Omental fat pad (tissue), 4 donors: ENCODE results near the gene SLC35F3. TPM values are rescaled to one million over a fixed set of nuclear protein-coding genes. Genes with fewer than 3 reads are reported as not detected.

Source experiments
- ATAC-seq: fragments of 150-250 bp; one replicate; pipeline ENCODE4 v1.9.1; 2016; ENCODE audit warnings: mild to moderate bottlenecking, moderate library complexity; ENCODE audit not compliant: low FRiP score
- DNase-seq: peaks from one replicate; pipeline ENCODE4 v3.0.0-alpha.2; 2019; ENCODE audit warnings: low spot score
- CTCF ChIP-seq, 3 donors: fragments of 450-650 bp; IDR thresholded peaks; one replicate each; pipeline ENCODE4 v1.5.1; 2016 to 2017; ENCODE audit warnings: antibody characterized with exemption in 3 of 3, mild to moderate bottlenecking in 3 of 3, moderate library complexity in 2 of 3
- total RNA-seq, 4 donors: library from RNA; depleted of rRNA; stranded (reverse); fragments of >200 nt; gene quantifications; one replicate each; pipeline ENCODE4 v1.1.0, GENCODE V29; 2016

Gene SLC35F3
- total RNA-seq, 4 donors from 2014 or later = 0.09 TPM; not detected in 3

GRCh38 chr1:234214129-234214910, 309.8 kb downstream of the SLC35F3 start:
- DNase-seq (no peak), ATAC-seq (peak; percentile 69)
- no peak for TF ChIP-seq CTCF (IDR thresholded peaks at IDR 0.05)

- DNase-seq (no peak), ATAC-seq (no peak)
- no peak for TF ChIP-seq CTCF (IDR thresholded peaks at IDR 0.05)
These were observed 310.7 kb downstream of the SLC35F3 start for GRCh38 chr1:234214911-234215892.

GRCh38 chr1:234216116-234216703, 311.7 kb downstream of the SLC35F3 start:
- DNase-seq (no peak), ATAC-seq (no peak)
- no peak for TF ChIP-seq CTCF (IDR thresholded peaks at IDR 0.05)

- DNase-seq = no peak
- ATAC-seq = no peak
- TF ChIP-seq CTCF (IDR thresholded peaks at IDR 0.05) = no peak
These were observed 312.9 kb downstream of the SLC35F3 start for GRCh38 chr1:234217316-234217840.

GRCh38 chr1:234218078-234218477, 313.6 kb downstream of the SLC35F3 start:
- ATAC-seq (no peak), DNase-seq (no peak)

More at GRCh38 chr1:234218078-234218477, 313.6 kb downstream of the SLC35F3 start:
- TF ChIP-seq CTCF (IDR thresholded peaks at IDR 0.05) = no peak
